Stimulated activated CD8-positive, alpha-beta memory T cell treated with anti-CD3 and anti-CD28 coated beads, Interleukin-15, amount 100 ng/mL, for 48 hours (primary cell): ENCODE data around the gene EHMT2.
"Not testable (repeated sequence)": the region's sequence is repeated elsewhere in the genome, so short reads cannot be mapped to it uniquely, and the experiment has no call there.

Experiments
- DNase-seq, 2 donors: peaks; one replicate each; pipeline ENCODE4 v3.0.0-alpha.2; 2020; ENCODE audit warnings: low read depth in 2 of 2

EHMT2 gene

GRCh38 chr6:31870385-31870921 lies 27.0 kb downstream of the EHMT2 start:
- no peak for DNase-seq

- no peak for DNase-seq
Measured at GRCh38 chr6:31869343-31869742, 28.2 kb downstream of the EHMT2 start.

- DNase-seq, result not testable (repeated sequence)
Measured at GRCh38 chr6:31868658-31868971, 28.9 kb downstream of the EHMT2 start.

DNA sequence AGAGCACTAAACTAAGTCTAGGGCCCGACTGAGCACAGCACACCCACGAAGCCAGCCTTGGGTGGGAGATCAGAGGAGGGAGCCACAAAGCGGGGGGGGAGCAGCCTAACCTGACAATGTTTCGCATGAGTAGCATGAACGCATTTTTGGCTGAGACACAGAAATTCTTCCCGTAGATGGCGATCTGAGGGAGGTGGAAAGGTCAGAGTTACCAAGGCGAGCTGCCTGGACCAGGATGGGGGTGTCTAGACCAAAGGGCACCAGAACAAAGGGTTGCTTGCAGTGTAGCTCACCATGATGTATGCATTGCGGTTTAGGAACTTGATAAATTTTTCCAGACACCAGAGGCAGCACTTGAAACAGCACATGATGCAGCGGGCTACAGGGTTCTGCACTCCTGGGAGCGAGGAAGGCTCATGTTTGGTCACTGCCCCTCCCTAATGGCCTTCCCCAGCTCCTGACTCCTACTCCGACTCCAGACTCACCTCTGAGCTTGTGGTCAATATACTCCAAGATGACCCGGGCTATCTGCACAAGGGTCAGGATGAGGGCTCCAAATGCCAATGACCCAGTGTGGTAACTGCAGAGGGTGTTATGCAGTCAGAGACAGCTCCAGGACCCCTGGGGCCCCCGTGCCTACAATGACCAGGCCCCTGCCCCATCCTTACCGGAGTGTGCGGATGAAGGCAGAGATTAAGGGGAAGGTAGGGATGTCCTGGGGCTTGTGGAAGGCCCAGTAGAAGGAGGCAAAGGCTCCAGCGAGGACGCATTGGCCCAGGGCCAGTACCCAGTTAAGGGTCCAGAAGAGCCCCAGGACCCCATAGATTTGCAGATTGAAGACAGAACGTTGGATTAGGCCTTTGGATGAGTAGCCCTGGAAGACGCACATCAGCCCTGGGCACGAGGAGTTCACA lies 32.0 kb downstream of the EHMT2 start:
- no peak for DNase-seq

- no peak for DNase-seq
Measured at GRCh38 chr6:31864818-31865204, 32.7 kb downstream of the EHMT2 start.

DNA sequence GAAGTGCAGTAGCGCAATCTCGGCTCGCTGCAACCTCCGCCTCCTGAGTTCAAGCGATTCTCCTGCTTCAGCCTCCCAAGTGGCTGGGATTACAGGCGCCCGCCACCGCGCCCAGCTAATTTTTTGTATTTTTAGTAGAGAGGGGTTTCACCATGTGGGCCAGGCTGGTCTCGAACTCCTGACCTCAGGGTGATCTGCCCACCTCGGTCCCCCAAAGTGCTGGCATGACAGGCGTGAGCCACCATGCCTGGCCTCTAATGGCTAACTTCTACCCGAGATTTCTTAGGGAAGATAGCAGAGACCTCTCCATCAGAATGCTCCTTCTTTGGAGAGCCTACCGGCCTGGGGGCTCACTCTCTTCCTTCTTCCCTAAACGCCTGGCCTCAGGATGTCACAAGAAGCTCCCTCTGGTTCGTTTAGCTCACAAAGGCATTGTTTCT lies 33.4 kb downstream of the EHMT2 start:
- DNase-seq, result not testable (repeated sequence)

GRCh38 chr6:31862344-31863235 lies 34.9 kb downstream of the EHMT2 start, which contains the start of gene NEU1:
Gene NEU1 (minus strand): TSS chr6:31862821. CDS start chr6:31862776, 45 bp downstream.
- peak; percentile 99 to 100 for DNase-seq

GRCh38 chr6:31861919-31862343 lies 35.6 kb downstream of the EHMT2 start:
- DNase-seq, result no peak

DNA sequence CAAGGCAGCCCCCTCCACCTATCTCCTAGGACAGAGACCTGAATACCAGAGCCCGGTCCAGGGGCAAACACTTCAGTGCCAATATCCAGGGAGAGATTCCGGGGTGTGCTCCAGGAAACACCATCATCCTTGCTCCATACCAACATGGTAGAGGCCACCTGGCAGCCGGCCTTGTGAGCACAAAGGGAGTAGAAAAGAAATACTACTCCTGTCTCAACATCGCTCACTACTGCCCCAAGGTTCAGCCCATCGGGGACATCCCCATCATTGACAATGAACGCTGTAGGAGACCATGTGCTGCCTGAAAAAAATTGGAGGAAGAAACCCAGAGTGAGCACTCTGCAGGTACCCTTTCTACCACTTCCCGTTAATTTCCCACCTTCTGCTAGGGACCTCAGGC lies 36.3 kb downstream of the EHMT2 start:
- DNase-seq, result no peak

DNA sequence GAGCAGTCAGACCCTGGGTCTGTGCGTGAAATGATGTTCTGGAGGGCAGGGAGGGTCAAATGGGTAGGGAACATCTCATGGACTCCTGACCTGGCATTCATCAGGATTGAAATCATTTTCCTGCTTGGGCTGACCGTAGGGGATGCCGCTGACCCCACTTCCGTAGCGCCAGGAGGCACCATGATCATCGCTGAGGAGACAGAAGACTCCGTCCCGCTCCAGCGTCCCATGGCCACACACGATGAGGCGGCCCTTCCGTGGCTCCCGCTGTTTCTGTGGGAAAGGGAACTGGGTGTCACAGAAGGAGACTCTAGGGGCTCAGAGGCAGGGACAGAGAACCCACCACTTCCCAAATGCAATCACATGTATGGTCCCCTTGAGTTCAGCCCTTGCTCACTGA lies 37.1 kb downstream of the EHMT2 start:
- DNase-seq, result no peak

DNA sequence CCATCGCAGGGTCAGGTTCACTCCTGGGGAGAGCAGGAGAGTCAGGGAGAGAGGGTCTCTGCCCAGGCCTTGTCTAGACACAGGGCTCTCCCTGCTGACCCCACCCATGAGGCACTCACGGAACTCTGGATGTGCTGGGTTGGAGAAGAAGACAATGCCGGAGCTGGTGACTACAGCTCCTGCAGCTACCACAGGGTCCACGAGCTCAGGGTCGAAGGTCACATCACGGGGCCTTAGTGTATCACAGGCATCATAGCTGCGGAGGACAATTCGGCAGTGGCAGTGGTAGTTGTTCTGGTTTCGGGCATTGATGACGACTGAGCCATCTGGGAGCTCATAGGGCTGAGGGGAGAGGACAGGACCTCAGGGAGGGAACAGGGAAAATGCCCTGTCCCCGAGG lies 37.6 kb downstream of the EHMT2 start:
- DNase-seq, result no peak

- no peak for DNase-seq
Measured at GRCh38 chr6:31858707-31859106, 38.8 kb downstream of the EHMT2 start.

DNA sequence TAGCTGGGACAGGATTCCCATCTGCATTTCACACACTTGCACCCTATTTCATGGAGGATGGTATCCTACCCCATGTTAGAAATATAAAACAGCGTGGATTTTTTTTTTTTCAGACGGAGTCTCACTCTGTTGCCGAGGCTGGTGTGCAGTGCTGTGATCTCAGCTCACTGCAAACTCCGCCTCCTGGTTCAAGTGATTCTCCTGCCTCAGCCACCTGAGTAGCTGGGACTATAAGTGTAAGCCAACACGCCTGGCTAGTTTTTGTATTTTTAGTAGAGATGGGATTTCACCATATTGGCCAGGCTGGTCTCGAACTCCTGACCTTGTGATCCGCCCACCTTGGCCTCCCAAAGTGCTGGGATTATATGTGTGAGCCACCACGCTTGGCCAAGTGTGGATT lies 39.7 kb downstream of the EHMT2 start:
- not testable (repeated sequence) for DNase-seq

DNA sequence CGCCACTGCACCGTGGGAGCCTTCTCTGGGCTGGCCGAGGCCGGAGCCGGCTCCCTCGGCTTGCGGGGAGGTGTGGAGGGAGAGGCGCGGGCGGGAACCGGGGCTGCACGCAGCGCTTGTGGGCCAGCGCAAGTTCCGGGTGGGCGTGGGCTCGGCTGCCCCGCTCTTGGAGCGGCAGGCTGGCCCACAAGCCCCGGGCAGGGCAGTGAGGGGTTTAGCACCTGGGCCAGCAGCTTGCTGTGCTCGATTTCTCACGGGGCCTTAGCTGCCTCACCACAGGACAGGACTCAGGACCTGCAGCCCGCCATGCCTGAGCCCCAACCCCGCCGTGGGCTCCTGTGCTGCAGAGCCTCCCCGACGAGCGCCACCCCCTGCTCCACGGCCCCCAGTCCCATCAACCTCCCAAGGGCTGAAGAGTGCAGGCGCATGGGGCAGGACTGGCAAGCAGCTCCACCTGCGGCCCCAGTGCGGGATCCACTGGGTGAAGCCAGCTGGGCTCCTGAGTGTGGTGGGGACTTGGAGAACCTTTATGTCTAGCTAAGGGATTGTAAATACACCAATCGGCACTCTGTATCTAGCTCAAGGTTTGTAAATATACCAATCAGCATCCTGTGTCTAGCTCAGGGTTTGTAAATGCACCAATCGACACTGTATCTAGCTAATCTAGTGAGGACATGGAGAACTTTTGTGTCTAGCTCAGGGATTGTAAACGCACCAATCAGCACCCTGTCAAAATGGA lies 45.3 kb downstream of the EHMT2 start:
- DNase-seq, result not testable (repeated sequence)

GRCh38 chr6:31851485-31851832 lies 46.0 kb downstream of the EHMT2 start:
- no peak for DNase-seq

DNA sequence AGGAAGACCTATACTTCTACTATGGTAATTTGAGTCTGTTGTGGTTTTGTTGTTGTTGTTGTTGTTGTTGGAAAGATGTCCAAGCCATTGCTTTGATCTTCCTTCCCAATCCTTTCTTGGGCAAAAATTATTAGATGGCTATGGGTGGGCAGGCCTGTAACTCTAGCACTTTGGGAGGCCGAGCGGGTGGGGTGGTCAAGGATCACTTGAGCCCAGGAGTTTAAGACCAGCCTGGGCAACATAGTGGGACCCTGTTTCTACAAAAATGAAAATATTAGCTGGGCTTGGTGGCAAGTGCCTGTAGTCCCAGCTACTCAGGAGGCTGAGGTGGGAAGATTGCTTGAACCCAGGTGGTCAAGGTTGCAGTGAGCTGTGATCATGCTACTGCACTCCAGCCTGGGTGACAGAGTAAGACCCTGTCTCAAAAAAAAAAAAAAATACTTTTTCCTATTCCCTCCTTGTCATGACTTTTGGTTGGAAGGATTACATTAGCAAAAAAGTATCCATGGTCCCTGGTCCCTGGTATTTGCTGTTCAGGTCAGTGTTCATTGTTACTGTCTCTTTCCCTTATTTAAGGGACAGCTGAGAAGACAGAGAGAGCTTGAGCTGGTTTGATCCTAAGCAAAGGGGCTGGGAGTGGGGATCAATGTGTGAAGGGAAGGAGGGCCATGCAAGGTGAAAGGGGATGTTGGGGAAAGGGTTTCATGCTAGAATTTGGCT lies 46.6 kb downstream of the EHMT2 start:
- DNase-seq, result no peak

- no peak for DNase-seq
Measured at GRCh38 chr6:31847276-31847978, 50.1 kb downstream of the EHMT2 start.

- DNase-seq, result no peak
Measured at GRCh38 chr6:31844507-31844906, 53.0 kb downstream of the EHMT2 start.

DNA sequence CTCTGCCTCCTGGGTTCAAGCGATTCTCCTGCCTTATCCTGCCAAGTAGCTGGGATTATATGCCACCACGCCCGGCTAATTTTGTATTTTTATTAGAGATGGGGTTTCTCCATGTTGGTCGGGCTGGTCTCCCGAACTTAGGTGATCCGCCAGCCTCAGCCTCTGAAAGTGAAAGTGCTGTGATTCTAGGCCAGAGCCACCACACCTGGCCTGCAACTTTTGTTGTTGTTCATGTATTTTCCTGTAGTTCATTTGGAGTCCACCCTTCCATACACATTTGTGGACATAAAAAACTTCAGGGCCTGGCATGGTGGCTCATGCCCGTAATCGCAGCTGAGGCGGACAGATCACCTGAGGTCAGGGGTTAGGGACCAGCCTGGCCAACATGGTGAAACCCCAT lies 55.4 kb downstream of the EHMT2 start:
- no peak for DNase-seq

DNA sequence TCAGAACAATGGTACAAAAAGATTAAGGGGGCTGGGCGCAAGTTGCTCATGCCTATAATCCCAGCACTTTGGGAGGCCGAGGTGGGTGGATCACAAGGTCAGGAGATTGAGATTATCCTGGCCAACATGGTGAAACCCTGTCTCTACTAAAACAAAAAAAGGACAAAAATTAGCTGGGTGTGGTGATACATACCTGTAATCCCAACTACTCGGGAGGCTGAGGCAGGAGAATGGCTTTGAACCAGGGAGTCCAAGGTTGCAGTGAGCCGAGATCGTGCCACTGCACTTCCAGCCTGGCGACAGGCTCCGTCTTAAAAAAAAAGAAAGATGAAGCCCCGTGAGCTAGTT lies 57.7 kb downstream of the EHMT2 start:
- DNase-seq, result not testable (repeated sequence)

- DNase-seq, result no peak
Measured at GRCh38 chr6:31838968-31839367, 58.5 kb downstream of the EHMT2 start.
